ENCODE results near the gene DTNB. TPM values are rescaled to one million over a fixed set of nuclear protein-coding genes. Genes with fewer than 3 reads are reported as not detected.

DTNB gene
- total and polyA plus RNA-seq, 9 donors: 8.0 to 24.9 (median 17.5) TPM

DNA sequence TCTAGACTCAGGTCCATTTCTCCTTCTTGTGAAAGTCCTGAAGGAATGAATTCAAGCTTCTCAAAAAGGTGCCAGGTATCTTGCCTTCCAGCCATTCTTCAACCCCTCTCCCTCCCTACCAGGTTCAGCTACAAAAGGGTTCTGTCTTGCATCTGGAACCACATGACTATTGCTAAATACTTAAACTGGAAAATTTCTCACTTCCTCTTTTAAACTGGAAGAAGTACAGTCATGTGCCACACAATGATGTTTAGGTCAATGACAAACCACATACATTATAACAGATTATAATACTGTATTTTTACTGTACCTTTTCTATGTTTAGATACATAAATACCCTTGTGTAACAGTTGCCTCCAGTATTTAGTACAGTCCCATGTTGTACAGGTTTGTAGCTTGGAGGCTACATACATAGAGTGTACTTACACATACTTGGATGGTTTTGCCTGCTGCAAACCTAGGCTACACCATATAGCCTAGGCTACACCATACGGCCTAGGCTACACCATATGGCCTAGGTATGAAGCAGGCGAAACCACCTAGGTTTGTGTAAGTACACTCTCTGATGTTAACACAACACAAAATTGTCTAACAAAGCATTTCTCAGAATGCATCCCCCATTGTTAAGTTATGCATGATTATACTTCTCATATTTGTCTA, 189.6 kb downstream of the DTNB start:
- Histone ChIP-seq H3K4me1 (ENCODE audit: insufficient read depth) (no peaks in the 10 kb centered on the region), H3K9me3 (no peaks in the 10 kb centered on the region), H3K36me3 (no peaks in the 10 kb centered on the region), H3K27me3 (no peaks in the 10 kb centered on the region), H3K27ac (no peak overlapping the region), H3K4me3 (no peak overlapping the region)
- no peak for TF ChIP-seq EP300 (IDR thresholded peaks at IDR 0.05)
- TF ChIP-seq, protein P1, sequence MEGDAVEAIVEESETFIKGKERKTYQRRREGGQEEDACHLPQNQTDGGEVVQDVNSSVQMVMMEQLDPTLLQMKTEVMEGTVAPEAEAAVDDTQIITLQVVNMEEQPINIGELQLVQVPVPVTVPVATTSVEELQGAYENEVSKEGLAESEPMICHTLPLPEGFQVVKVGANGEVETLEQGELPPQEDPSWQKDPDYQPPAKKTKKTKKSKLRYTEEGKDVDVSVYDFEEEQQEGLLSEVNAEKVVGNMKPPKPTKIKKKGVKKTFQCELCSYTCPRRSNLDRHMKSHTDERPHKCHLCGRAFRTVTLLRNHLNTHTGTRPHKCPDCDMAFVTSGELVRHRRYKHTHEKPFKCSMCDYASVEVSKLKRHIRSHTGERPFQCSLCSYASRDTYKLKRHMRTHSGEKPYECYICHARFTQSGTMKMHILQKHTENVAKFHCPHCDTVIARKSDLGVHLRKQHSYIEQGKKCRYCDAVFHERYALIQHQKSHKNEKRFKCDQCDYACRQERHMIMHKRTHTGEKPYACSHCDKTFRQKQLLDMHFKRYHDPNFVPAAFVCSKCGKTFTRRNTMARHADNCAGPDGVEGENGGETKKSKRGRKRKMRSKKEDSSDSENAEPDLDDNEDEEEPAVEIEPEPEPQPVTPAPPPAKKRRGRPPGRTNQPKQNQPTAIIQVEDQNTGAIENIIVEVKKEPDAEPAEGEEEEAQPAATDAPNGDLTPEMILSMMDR (IDR thresholded peaks at IDR 0.05): no peak
- no peak for TF ChIP-seq POLR2A (IDR thresholded peaks at IDR 0.05)
- no peak for DNase-seq
- intact Hi-C loops (cut with DNase I): no loop called here
- 94 to 100% (median 97%) methylated on average over 2 of the region's 2 CpGs for WGBS, 3 donors

DNA sequence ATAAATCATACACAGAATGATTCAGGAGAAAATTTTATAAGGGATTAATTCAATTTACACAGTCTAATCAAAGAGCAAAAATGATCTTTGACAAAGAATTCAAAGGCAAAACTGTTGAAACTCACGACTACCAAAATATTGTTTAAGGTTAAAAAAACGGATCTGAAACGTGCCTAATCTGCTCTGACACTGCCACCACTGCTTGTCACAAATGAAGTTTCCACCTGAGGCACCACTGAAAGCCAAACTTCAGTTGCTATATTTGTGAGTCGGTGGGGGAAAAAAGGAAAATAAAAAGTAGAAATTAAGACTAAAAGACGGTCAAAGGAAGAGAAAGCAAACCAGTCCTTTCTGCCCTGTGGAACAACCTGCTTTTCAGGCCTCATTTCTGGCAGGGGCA, 191.0 kb downstream of the DTNB start:
- H3K27ac ChIP-seq: no peak overlapping the region
- H3K4me1 ChIP-seq (ENCODE audit: insufficient read depth): no peaks in the 10 kb centered on the region
- H3K4me3 ChIP-seq: no peak overlapping the region
- no peaks in the 10 kb centered on the region for H3K27me3 ChIP-seq
- H3K9me3 ChIP-seq: no peaks in the 10 kb centered on the region
- TF ChIP-seq POLR2A (IDR thresholded peaks at IDR 0.05) (no peak), EP300 (IDR thresholded peaks at IDR 0.05) (no peak)
- TF ChIP-seq, protein P1 (IDR thresholded peaks at IDR 0.05): no peak
- intact Hi-C loops (cut with DNase I): no loop called here
- no peaks in the 10 kb centered on the region for H3K36me3 ChIP-seq
- DNase-seq: no peak
- 80 to 88% (median 88%) methylated on average over 5 of the region's 5 CpGs for WGBS, 3 donors

DNA sequence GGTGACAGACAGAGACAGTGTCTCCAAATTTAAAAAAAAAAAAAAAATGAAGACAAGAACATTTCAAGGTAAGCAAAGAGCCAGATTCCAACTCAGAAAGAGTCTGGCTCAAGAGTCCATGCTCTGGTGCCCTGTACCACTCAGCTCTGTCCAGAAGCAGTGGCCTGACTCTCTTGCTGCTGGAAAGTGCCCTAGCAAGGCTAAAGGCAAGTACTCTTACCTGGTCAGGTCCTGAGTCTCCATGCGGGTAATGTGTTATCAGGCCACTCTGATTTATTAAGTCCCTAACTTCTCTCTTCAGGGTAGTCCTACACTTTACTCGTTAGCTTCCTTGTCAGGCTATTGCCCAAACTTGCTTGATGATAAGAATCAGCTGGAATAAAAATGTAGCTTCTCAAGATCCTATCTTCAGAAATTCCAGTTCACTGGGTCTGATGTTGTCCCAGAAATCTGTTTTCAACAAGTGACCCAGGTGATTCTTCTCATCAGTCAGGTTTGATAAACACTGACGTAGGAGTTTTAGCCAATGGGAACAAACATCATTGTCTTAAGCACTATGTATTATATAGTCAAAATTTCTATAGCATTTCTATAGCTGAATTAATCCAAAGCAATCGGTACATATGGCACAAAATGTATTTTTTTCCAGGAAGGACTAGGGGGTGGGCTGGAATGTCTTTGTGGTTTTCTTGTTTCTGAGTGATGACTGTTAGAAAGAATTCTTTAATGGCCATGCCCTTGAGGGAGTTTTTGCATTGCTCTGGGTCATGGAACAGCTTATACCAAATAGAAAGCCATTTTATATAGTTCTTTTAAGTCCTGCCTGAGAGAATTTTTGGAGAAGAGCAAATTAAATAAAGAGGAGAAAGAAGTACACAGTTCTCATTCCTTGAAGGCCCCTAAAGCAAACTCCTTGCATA, 191.7 kb downstream of the DTNB start:
- no peak for DNase-seq
- 78 to 86% (median 79%) methylated on average over 4 of the region's 4 CpGs for WGBS, 3 donors
- TF ChIP-seq EP300 (IDR thresholded peaks at IDR 0.05) (no peak), POLR2A (IDR thresholded peaks at IDR 0.05) (no peak)
- TF ChIP-seq, protein P1 (IDR thresholded peaks at IDR 0.05): no peak
- no peaks in the 10 kb centered on the region for H3K27me3 ChIP-seq
- H3K27ac ChIP-seq: no peak overlapping the region
- intact Hi-C loops (cut with DNase I): no loop called here
- no peaks in the 10 kb centered on the region for H3K4me1 ChIP-seq (ENCODE audit: insufficient read depth)
- H3K4me3 ChIP-seq: no peak overlapping the region
- H3K36me3 ChIP-seq: no peaks in the 10 kb centered on the region
- H3K9me3 ChIP-seq: no peaks in the 10 kb centered on the region

DNA sequence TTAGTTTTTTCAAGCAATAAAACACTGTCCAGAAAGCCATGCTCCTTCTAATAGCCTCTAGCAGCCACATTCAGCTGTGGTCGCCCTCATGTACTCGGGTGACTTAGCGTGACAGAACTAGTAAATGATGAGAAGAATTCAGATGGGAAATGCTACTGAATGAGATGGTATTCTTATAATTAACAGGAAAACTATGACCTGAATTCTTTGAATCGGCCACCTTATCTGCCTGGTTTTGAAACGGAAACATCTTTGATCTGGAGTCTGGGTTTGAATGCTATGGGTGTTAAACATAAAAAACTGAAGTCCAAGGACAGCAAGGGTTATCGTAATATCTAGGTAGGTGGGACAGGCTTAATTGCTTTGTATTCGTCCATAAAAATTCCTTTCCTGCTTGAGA, 192.8 kb downstream of the DTNB start:
- no peak overlapping the region for H3K27ac ChIP-seq
- TF ChIP-seq EP300 (IDR thresholded peaks at IDR 0.05): no peak
- no peak for TF ChIP-seq POLR2A (IDR thresholded peaks at IDR 0.05)
- TF ChIP-seq, protein P1 (IDR thresholded peaks at IDR 0.05): no peak
- intact Hi-C loops (cut with DNase I): no loop called here

More for the DNA sequence above, 192.8 kb downstream of the DTNB start:
- H3K4me1 ChIP-seq (ENCODE audit: insufficient read depth): no peaks in the 10 kb centered on the region
- 81 to 88% (median 85%) methylated on average over 7 of the region's 7 CpGs for WGBS, 3 donors
- no peak overlapping the region for H3K4me3 ChIP-seq
- no peaks in the 10 kb centered on the region for H3K36me3 ChIP-seq
- H3K9me3 ChIP-seq: peaks cover 0 to under 1% of the 10 kb centered on the region in 2 donors
- no peak for DNase-seq
- no peaks in the 10 kb centered on the region for H3K27me3 ChIP-seq

All from ovary (tissue), 9 donors.